ENCODE data around the gene TESMIN. TPM values are rescaled to one million over a fixed set of nuclear protein-coding genes. Genes with fewer than 3 reads are reported as not detected.

Gene TESMIN
- total and polyA plus RNA-seq, 2 experiments from 2014 or later: 1.1 TPM; not detected in 1

DNA sequence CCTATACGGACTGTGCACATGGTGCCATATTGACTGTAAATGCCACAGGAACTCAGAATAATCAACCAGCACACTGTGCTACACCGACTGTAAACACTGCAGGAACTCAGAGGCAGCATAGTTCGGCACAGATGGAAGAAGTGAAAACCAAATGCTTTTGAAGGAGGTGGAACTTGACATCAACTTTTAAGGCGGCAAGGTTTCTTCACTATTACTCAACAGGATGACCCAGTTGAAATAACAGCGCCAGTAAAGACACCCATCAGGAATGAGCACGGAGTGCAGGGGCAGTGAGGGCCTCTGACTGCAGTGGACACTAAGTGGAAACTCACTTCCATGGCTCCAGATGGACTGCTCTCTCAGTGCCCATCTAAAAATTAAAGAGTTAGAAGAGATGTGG is 15.7 kb downstream of the TESMIN start:
- Histone ChIP-seq H3K36me3 (ENCODE audit: low read depth) (no peaks in the 10 kb centered on the region), H4K20me1 (ENCODE audit: insufficient read depth) (no peaks in the 10 kb centered on the region), H3K9me3 (ENCODE audit: low read depth) (no peaks in the 10 kb centered on the region), H3K9me2 (ENCODE audit: insufficient read depth) (no peaks in the 10 kb centered on the region), H3K79me2 (ENCODE audit: insufficient read depth) (no peaks in the 10 kb centered on the region), H3F3A (ENCODE audit: insufficient read depth) (no peaks in the 10 kb centered on the region), H2AFZ (no peak overlapping the region), H3K27me3 (replicated peaks; ENCODE audit: insufficient read depth) (peaks cover 30% of the 10 kb centered on the region), H3K4me1 (ENCODE audit: insufficient read depth) (no peaks in the 10 kb centered on the region), H3K9ac (no peak overlapping the region), H3K4me2 (ENCODE audit: unreplicated experiment) (no peak overlapping the region), H3K4me3 (no peak overlapping the region), H3K27ac (no peak overlapping the region)
- 91% methylated on average over 6 of the region's 6 CpGs for WGBS, 2 experiments (ENCODE audit: low coverage in 1 of 2, low lambda C conversion rate in 2 of 2, missing lambda C conversion rate in 2 of 2)
- TF ChIP-seq EZH2 (IDR thresholded peaks at IDR 0.05; ENCODE audit: insufficient read depth, poor library complexity, severe bottlenecking) (no peak), EZH2phosphoT487 (IDR thresholded peaks at IDR 0.05; ENCODE audit: insufficient read depth, low read depth) (no peak)
- in situ Hi-C loops (cut with MboI): no loop called here
- no peak for DNase-seq

- in situ Hi-C loops (cut with MboI): no loop called here
- H3K4me3 ChIP-seq: no peak overlapping the region
- no peaks in the 10 kb centered on the region for H3K9me3 ChIP-seq (ENCODE audit: low read depth)
- H3K4me1 ChIP-seq (ENCODE audit: insufficient read depth): no peaks in the 10 kb centered on the region
- H4K20me1 ChIP-seq (ENCODE audit: insufficient read depth): no peaks in the 10 kb centered on the region
- TF ChIP-seq EZH2 (IDR thresholded peaks at IDR 0.05; ENCODE audit: insufficient read depth, poor library complexity, severe bottlenecking): no peak
- no peak for TF ChIP-seq EZH2phosphoT487 (IDR thresholded peaks at IDR 0.05; ENCODE audit: insufficient read depth, low read depth)
- H3K9ac ChIP-seq: no peak overlapping the region
- no peaks in the 10 kb centered on the region for H3K79me2 ChIP-seq (ENCODE audit: insufficient read depth)
- no peak overlapping the region for H3K27ac ChIP-seq
- no peaks in the 10 kb centered on the region for H3F3A ChIP-seq (ENCODE audit: insufficient read depth)
- no peak overlapping the region for H3K4me2 ChIP-seq (ENCODE audit: unreplicated experiment)
- H3K9me2 ChIP-seq (ENCODE audit: insufficient read depth): no peaks in the 10 kb centered on the region
- H2AFZ ChIP-seq: no peak overlapping the region
- 67 to 71% methylated on average over 6 of the region's 6 CpGs for WGBS, 2 experiments (ENCODE audit: low coverage in 1 of 2, low lambda C conversion rate in 2 of 2, missing lambda C conversion rate in 2 of 2)
- no peaks in the 10 kb centered on the region for H3K36me3 ChIP-seq (ENCODE audit: low read depth)
- no peak for DNase-seq
- H3K27me3 ChIP-seq (replicated peaks; ENCODE audit: insufficient read depth): peaks cover 30% of the 10 kb centered on the region
Observed at GRCh38 chr11:68735125-68735524, 16.2 kb downstream of the TESMIN start.

DNA sequence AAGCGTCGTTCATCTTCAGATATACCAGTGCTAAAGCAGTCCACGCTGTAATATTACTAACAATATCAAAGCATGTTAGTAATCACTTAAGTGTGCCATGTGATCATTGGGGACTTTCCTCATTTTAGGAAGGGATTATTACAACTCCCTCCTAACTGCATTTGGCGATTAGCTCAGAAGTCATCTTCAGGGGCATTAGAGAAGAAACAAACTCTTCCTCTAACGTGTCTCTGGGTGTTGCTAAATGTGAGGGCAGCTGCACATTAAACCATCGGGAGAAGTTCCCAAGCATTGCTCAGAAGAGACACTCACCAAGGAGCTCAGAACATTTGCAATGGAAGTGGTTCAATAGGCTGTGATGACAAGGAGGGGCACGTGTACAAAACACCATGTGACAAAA is 17.2 kb downstream of the TESMIN start:
- Histone ChIP-seq H3K9ac (no peak overlapping the region), H3K9me2 (ENCODE audit: insufficient read depth) (no peaks in the 10 kb centered on the region), H3K4me2 (ENCODE audit: unreplicated experiment) (no peak overlapping the region), H3F3A (ENCODE audit: insufficient read depth) (no peaks in the 10 kb centered on the region), H3K4me3 (no peak overlapping the region), H2AFZ (no peak overlapping the region), H3K27me3 (replicated peaks; ENCODE audit: insufficient read depth) (peaks cover 34% of the 10 kb centered on the region), H3K79me2 (ENCODE audit: insufficient read depth) (no peaks in the 10 kb centered on the region), H3K4me1 (ENCODE audit: insufficient read depth) (no peaks in the 10 kb centered on the region), H3K36me3 (ENCODE audit: low read depth) (no peaks in the 10 kb centered on the region), H3K9me3 (ENCODE audit: low read depth) (no peaks in the 10 kb centered on the region), H4K20me1 (ENCODE audit: insufficient read depth) (no peaks in the 10 kb centered on the region), H3K27ac (no peak overlapping the region)
- no peak for TF ChIP-seq EZH2 (IDR thresholded peaks at IDR 0.05; ENCODE audit: insufficient read depth, poor library complexity, severe bottlenecking)
- TF ChIP-seq EZH2phosphoT487 (IDR thresholded peaks at IDR 0.05; ENCODE audit: insufficient read depth, low read depth): no peak
- in situ Hi-C loops (cut with MboI): no loop called here
- no peak for DNase-seq
- WGBS, 2 experiments (ENCODE audit: low coverage in 1 of 2, low lambda C conversion rate in 2 of 2, missing lambda C conversion rate in 2 of 2): 62 to 64% methylated on average over 7 of the region's 7 CpGs

DNA sequence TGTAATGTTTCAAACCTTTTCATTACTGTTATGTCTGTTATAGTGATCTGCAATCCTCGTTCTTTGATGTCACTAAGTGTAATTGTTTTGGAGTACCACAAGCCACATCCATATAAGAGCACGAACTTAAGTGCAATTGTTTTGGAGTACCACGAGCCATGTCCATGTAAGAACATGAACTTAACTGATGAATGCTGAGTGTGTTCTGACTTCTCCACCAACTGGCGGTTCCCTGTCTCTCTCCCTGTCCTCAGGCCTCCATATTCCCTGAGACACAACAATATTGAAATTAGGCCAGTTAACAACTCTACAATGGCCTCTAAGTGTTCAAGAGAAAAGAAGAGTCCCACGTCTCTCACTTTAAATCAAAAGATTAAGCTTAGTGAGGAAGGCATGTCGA is 23.5 kb downstream of the TESMIN start:
- no peak for DNase-seq
- H3F3A ChIP-seq (ENCODE audit: insufficient read depth): no peaks in the 10 kb centered on the region
- in situ Hi-C loops (cut with MboI): no loop called here
- H4K20me1 ChIP-seq (ENCODE audit: insufficient read depth): no peaks in the 10 kb centered on the region
- H3K27me3 ChIP-seq (replicated peaks; ENCODE audit: insufficient read depth): peaks cover 63% of the 10 kb centered on the region
- WGBS, 2 experiments (ENCODE audit: low coverage in 1 of 2, low lambda C conversion rate in 2 of 2, missing lambda C conversion rate in 2 of 2): 67 to 70% methylated on average over 6 of the region's 6 CpGs
- no peak overlapping the region for H3K4me2 ChIP-seq (ENCODE audit: unreplicated experiment)
- H3K79me2 ChIP-seq (ENCODE audit: insufficient read depth): no peaks in the 10 kb centered on the region
- H3K36me3 ChIP-seq (ENCODE audit: low read depth): no peaks in the 10 kb centered on the region
- H3K4me3 ChIP-seq: no peak overlapping the region
- no peak overlapping the region for H2AFZ ChIP-seq
- no peaks in the 10 kb centered on the region for H3K9me2 ChIP-seq (ENCODE audit: insufficient read depth)
- no peak overlapping the region for H3K9ac ChIP-seq
- TF ChIP-seq EZH2 (IDR thresholded peaks at IDR 0.05; ENCODE audit: insufficient read depth, poor library complexity, severe bottlenecking): no peak
- no peak for TF ChIP-seq EZH2phosphoT487 (IDR thresholded peaks at IDR 0.05; ENCODE audit: insufficient read depth, low read depth)
- H3K27ac ChIP-seq: no peak overlapping the region
- H3K4me1 ChIP-seq (ENCODE audit: insufficient read depth): no peaks in the 10 kb centered on the region
- H3K9me3 ChIP-seq (ENCODE audit: low read depth): no peaks in the 10 kb centered on the region

- H3K9me3 ChIP-seq (ENCODE audit: low read depth): no peaks in the 10 kb centered on the region
- no peaks in the 10 kb centered on the region for H3K9me2 ChIP-seq (ENCODE audit: insufficient read depth)
- H3K4me2 ChIP-seq (ENCODE audit: unreplicated experiment): no peak overlapping the region
- no peak overlapping the region for H3K9ac ChIP-seq
- no peaks in the 10 kb centered on the region for H3F3A ChIP-seq (ENCODE audit: insufficient read depth)
- H3K36me3 ChIP-seq (ENCODE audit: low read depth): no peaks in the 10 kb centered on the region
- H3K4me3 ChIP-seq: no peak overlapping the region
- TF ChIP-seq EZH2 (IDR thresholded peaks at IDR 0.05; ENCODE audit: insufficient read depth, poor library complexity, severe bottlenecking) (no peak), EZH2phosphoT487 (IDR thresholded peaks at IDR 0.05; ENCODE audit: insufficient read depth, low read depth) (no peak)
- no peaks in the 10 kb centered on the region for H4K20me1 ChIP-seq (ENCODE audit: insufficient read depth)
- H3K27ac ChIP-seq: no peak overlapping the region
- no peaks in the 10 kb centered on the region for H3K79me2 ChIP-seq (ENCODE audit: insufficient read depth)
- no peak overlapping the region for H2AFZ ChIP-seq
- WGBS, 2 experiments (ENCODE audit: low coverage in 1 of 2, low lambda C conversion rate in 2 of 2, missing lambda C conversion rate in 2 of 2): 81 to 87% methylated on average over 4 of the region's 4 CpGs
- H3K4me1 ChIP-seq (ENCODE audit: insufficient read depth): no peaks in the 10 kb centered on the region
- DNase-seq: no peak
- in situ Hi-C loops (cut with MboI): no loop called here
- H3K27me3 ChIP-seq (replicated peaks; ENCODE audit: insufficient read depth): peaks cover 59% of the 10 kb centered on the region
Observed at GRCh38 chr11:68724293-68724692, 27.0 kb downstream of the TESMIN start.

Data from GM23248 (cell line).